ENCODE data around the gene DENND1A.
A peak's percentile ranks its signal among the peaks of the same experiment; 100 is the strongest.
"Not testable (repeated sequence)": the region's sequence is repeated elsewhere in the genome, so short reads cannot be mapped to it uniquely, and the experiment has no call there.

Gene DENND1A

GRCh38 chr9:123948286-123948685, 18.4 kb upstream of the DENND1A start:
- DNase-seq (ENCODE audit: low spot score) = no peak

DNA sequence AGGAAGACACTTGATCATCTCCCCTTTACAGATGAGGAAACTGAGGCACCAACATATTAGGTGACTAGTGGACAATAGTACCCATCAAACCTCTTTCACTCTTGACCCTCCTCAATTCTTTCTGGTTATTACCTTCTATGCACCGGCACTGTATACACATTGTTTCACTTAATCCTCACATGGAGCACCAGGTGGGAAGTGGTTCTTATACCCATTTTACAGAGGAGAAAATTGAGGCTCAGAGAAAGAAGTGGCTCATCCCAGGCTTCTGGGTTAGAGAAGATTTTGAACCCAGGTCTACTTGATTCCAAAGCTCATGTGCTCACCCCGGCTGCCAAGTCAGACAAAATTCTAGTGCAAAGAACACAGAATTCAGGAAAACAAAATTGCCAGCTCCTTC, 17.4 kb upstream of the DENND1A start:
- no peak for DNase-seq (ENCODE audit: low spot score)

DNA sequence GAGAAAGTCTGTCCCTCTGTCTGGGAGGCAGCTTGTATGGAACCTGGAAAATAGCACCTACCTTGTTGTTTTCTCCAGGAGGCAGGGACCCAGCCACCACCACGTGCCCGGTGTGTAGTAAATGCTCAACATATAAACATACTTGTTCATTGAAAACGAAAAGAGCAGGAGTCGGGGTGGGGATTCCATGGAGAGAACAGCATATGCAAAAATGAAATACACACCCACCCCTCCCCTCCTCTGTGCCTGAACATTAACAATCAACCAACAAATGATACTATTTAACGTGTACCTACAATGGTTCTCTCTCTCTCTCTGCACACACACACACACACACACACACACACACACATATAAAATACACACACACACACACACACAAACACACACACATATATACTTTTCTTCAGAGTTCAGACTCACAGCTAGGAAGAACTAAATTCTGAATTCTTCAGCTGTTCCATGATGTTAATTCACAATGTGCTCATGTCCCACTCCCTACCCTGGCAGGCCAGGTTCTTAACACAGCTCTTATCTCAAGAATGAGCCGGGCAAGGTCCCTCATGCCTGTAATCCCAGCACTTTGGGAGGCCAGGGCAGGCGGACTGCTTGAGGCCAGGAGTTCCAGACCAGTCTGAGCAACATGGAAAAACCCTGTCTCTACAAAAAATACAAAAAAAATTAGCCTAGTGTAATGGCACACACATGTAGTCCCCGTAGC, 16.3 kb upstream of the DENND1A start:
- DNase-seq (ENCODE audit: low spot score) = no peak

DNA sequence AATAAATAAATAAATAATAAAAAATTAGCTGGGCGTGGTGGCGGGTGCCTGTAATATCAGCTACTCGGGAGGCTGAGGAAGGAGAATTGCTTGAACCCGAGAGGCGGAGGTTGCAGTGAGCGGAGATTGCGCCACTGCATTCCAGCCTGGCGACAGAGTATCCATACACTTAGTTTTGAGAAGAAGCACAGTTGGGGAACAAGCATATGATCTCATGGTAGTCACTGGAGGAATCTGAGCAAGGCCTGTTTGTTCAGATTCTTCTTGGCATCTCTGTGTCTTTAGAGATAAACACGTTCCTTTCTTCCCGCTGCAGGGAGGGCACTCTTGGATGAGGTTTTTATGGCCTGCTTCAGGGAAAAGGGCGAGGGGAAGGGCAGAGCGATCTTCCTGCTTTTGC, 15.6 kb upstream of the DENND1A start:
- no peak for DNase-seq (ENCODE audit: low spot score)

GRCh38 chr9:123944464-123944863, 14.5 kb upstream of the DENND1A start:
- not testable (repeated sequence) for DNase-seq (ENCODE audit: low spot score)

DNA sequence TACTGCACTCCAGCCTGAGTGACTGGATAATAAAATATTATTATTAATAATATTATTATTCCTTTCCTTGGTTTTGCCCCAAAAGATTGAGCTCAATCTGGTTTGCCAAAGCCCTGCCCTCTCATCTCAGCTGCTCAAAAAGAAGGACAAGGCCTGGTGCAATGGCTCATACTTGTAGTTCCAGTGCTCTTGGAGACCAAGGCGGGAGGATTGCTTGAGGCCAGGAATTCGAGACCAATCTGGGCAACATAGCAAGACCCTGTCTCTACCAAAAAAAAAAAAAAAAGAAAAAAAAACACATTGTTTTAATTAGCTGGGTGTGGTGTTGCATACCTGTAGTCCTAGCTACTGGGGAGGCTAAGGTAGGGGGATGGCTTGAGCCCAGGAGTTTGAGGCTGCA, 13.7 kb upstream of the DENND1A start:
- DNase-seq (ENCODE audit: low spot score) = no peak

GRCh38 chr9:123942542-123942941, 12.6 kb upstream of the DENND1A start:
- DNase-seq (ENCODE audit: low spot score) = no peak

GRCh38 chr9:123941524-123942070, 11.7 kb upstream of the DENND1A start:
- DNase-seq (ENCODE audit: low spot score) = no peak

DNA sequence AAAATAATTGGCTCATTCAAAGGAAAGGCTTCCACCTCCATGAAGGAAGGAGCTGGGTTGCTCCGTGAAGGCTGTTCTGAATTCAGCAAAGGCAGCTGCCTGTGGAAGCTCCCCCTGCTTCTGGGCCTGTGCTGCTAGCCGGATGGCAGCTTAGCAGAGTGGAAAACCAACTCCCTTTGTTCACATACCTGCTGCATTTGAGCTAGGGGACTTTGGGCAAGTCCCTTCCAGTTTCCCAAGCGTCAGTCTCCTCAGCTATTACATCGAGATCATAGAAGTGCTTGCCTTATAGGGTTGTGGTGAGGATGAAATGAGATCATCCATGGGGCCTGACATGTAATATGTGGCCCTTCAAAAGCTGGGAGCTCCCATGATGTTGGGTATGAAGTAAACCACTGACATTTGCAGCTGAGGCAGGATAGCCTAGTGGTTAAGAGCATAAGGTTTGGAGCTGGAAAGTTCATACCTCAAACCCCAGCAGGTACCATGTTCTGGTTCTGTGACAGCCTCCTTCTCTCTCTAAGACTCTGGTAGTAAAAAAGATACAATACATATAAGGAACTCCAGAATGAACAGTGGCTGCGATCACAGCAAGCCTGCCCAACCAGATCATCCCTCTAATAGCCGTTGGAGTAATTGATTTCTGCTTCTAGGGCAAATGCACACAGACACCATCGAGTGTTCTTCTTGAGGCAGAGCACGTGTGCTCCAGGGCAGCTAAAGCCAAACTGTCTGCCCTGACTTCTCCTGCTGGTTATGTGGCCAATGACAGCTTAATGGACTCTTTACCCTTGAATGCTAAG, 11.0 kb upstream of the DENND1A start:
- DNase-seq (ENCODE audit: low spot score) = no peak

DNA sequence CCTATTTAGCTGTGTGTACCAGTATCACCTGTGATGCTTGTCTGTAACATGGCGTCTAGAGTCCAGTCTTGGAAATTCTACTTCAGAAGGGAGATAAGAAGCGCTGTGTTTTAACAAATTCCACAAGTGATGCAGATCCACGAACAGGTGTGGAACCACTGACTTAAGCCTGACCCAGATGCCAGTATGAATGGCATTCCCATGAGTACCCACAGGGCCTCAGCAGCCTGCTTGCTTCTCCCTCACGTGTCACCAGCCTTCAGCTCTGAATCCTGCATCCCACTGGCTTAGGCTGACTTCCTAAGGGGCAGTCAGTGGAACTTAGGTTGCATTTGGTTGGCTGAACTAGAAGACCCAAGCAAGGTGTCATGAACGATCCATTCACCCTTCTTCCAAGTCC, 8.5 kb upstream of the DENND1A start:
- DNase-seq (ENCODE audit: low spot score) = no peak

DNA sequence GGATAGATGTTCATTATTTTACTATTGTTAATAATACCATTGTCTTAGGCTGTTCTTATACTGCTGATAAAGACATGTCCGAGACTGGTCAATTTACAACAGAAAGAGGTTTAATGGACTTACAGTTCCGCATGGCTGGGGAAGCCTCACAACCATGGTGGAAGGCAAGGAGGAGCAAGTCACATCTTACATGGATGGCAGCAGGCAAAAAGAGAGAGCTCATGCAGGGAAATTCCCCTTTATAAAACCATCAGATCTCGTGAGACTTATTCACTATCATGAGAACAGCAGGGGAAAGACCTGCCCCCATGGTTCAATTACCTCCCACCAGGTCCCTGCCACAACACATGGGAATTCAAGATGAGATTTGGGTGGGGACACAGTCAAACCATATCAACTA, 6.6 kb upstream of the DENND1A start:
- DNase-seq (ENCODE audit: low spot score) = not testable (repeated sequence)

DNA sequence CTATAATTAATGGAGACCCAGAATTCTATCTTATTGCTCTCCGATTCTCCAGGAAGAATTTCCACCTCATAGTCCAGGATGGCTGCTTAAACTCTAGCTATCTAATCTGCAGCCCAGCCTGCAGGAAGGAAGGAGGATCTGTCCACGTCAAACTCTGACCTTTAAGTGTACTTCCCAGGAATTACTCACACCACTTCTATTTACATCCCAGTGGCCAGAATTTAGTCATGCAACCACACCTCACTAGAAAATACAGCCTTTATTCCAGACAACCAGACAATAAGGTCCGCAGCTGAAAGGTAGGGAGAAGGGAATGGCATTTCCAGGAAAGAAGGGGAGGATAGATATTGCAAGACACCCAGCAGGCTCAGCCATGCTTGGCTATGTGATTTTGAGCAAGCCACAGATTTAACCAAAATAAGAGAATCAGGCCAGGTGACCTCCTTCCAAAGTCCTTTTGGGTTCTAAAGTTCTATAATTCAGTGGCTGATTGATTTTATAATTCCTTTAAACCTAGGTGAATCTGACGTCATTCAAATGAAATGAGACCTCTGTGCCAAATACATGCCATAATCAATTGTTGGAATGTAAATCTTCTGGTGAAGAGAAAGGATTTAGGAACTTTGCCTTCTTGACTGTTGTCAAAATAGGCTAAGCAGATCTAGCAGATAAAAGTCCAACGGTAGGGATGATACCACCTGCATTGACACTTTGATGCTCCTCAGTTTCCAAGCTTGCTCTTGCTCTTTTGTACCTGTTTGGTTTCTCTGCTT, 3.7 kb upstream of the DENND1A start:
- DNase-seq (ENCODE audit: low spot score) = no peak

GRCh38 chr9:123929177-123929869, 603 bp downstream of the DENND1A start:
- peak; percentile 26 for DNase-seq (ENCODE audit: low spot score)

DNA sequence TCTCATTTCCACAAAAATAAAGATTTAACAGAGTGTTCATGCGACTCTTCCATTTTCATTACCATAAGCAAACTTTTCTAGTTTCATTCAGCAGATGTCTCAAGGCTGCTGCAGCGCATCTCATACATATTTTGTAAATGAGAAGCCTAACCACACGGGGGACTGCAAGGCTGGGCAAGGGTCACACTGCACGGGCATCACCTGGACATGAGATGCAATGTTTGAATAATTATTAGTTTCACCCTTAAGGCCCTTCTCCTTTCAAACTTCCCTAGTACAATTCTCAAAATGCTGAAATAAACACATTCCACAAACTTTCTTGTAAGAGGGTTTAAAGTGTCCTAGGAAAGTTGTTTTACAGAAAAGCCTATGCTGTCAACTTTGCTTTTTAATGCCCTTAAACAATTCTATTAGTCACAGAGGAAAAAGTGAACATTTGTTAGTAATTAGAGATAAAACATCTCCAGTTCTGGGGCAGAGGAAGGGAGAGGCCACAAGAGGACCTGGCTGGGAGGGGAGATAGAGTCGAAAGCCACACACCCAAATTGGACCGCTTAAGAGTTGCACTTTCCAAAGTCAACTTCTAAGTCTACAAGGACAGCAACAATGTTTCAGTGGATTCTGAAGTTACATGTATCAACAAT, 1.3 kb downstream of the DENND1A start:
- no peak for DNase-seq (ENCODE audit: low spot score)

GRCh38 chr9:123927625-123928532, 2.0 kb downstream of the DENND1A start:
- DNase-seq (ENCODE audit: low spot score) = no peak

GRCh38 chr9:123926941-123927340, 3.0 kb downstream of the DENND1A start:
- DNase-seq (ENCODE audit: low spot score) = no peak

DNA sequence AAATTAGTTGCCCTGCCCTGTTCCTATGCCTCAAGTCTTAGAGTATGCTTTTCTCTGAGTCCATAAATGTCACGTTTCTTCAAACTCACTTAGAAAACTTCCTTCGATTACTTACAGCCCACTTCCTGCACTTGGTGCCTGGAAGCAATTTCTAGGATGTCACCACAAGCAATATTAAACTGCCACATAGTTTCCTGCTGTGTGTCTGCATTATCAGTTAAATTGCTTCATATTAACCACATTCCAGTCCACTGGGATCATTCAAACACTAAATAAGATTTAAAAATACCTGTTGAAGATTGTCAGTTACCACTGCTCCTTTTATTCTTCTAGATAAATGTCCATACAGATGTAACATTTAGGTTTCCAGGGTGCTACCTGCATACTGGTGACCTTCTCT, 4.1 kb downstream of the DENND1A start:
- DNase-seq (ENCODE audit: low spot score) = no peak

GRCh38 chr9:123925161-123925560, 4.8 kb downstream of the DENND1A start:
- DNase-seq (ENCODE audit: low spot score) = no peak

- DNase-seq (ENCODE audit: low spot score) = no peak
Measured at GRCh38 chr9:123924727-123925126, 5.2 kb downstream of the DENND1A start.

GRCh38 chr9:123923884-123924283, 6.0 kb downstream of the DENND1A start:
- DNase-seq (ENCODE audit: low spot score) = no peak

All from cerebellar cortex (tissue), 1 donor.